Parathyroid adenoma (tissue), 2 donors: Measurements from ENCODE around the gene RAB40C.

Source experiments
- H2AFZ ChIP-seq: fragments of 300-600 bp; sonication (generic); one replicate; pipeline ENCODE4 v1.7.0; 2017; ENCODE audit warnings: antibody characterized with exemption, mild to moderate bottlenecking
- H3K27ac ChIP-seq: fragments of 300-600 bp; sonication (generic); one replicate; pipeline ENCODE4 v1.7.0; 2017
- H3K27me3 ChIP-seq: fragments of 300-600 bp; sonication (generic); one replicate; pipeline ENCODE4 v1.7.0; 2017; ENCODE audit warnings: low read length; ENCODE audit not compliant: control insufficient read depth, insufficient read depth
- H3K36me3 ChIP-seq: fragments of 300-600 bp; sonication (generic); one replicate; pipeline ENCODE4 v1.7.0; 2017; ENCODE audit warnings: low read length; ENCODE audit not compliant: control insufficient read depth, insufficient read depth
- H3K4me1 ChIP-seq: fragments of 300-600 bp; sonication (generic); one replicate; pipeline ENCODE4 v1.7.0; 2017; ENCODE audit warnings: control low read depth
- H3K4me2 ChIP-seq: fragments of 300-600 bp; sonication (generic); one replicate; pipeline ENCODE4 v1.7.0; 2017; ENCODE audit warnings: low read length
- H3K4me3 ChIP-seq: fragments of 300-600 bp; sonication (generic); one replicate; pipeline ENCODE4 v1.7.0; 2017; ENCODE audit warnings: low read depth, low read length
- H3K79me2 ChIP-seq: fragments of 300-600 bp; sonication (generic); one replicate; pipeline ENCODE4 v1.7.0; 2017; ENCODE audit warnings: control low read depth
- H3K9ac ChIP-seq: fragments of 300-600 bp; sonication (generic); one replicate; pipeline ENCODE4 v1.7.0; 2017; ENCODE audit warnings: mild to moderate bottlenecking
- H3K9me3 ChIP-seq: fragments of 300-600 bp; sonication (generic); one replicate; pipeline ENCODE4 v1.7.0; 2017; ENCODE audit warnings: low read length; ENCODE audit not compliant: control insufficient read depth
- CTCF ChIP-seq: fragments of 300-600 bp; sonication (generic); IDR thresholded peaks from one replicate; pipeline ENCODE4 v1.7.0; 2017; ENCODE audit warnings: antibody characterized with exemption, mild to moderate bottlenecking
- donor health status: primary hyperparathyroidism.

The RAB40C gene

GRCh38 chr16:649631-650030, 59.8 kb downstream of the RAB40C start:
- Histone ChIP-seq H3K9ac (peak overlapping the region; percentile 57), H3K4me1 (peaks cover 34% of the 10 kb centered on the region), H3K36me3 (no peaks in the 10 kb centered on the region), H3K27ac (no peak overlapping the region), H3K9me3 (no peaks in the 10 kb centered on the region), H3K79me2 (peaks cover 15% of the 10 kb centered on the region), H3K27me3 (no peaks in the 10 kb centered on the region), H3K4me2 (peak overlapping the region; percentile 85), H2AFZ (peak overlapping the region; percentile 82), H3K4me3 (peak overlapping the region; percentile 53)
- no peak for TF ChIP-seq CTCF

GRCh38 chr16:651844-652243, 62.0 kb downstream of the RAB40C start:
- no peak overlapping the region for H2AFZ ChIP-seq
- no peaks in the 10 kb centered on the region for H3K36me3 ChIP-seq
- no peak overlapping the region for H3K4me2 ChIP-seq
- no peaks in the 10 kb centered on the region for H3K9me3 ChIP-seq
- H3K4me3 ChIP-seq: no peak overlapping the region
- peaks cover under 1% of the 10 kb centered on the region for H3K79me2 ChIP-seq
- H3K4me1 ChIP-seq: peaks cover 20% of the 10 kb centered on the region
- no peak overlapping the region for H3K27ac ChIP-seq
- H3K9ac ChIP-seq: no peak overlapping the region
- no peaks in the 10 kb centered on the region for H3K27me3 ChIP-seq
- TF ChIP-seq CTCF: no peak

GRCh38 chr16:652454-653305, 62.8 kb downstream of the RAB40C start:
- Histone ChIP-seq H3K4me2 (no peak overlapping the region), H3K4me1 (peaks cover 12% of the 10 kb centered on the region), H3K36me3 (no peaks in the 10 kb centered on the region), H3K4me3 (no peak overlapping the region), H3K27me3 (no peaks in the 10 kb centered on the region), H3K27ac (no peak overlapping the region), H2AFZ (no peak overlapping the region), H3K9ac (no peak overlapping the region), H3K79me2 (no peaks in the 10 kb centered on the region), H3K9me3 (no peaks in the 10 kb centered on the region)
- TF ChIP-seq CTCF: no peak

- no peaks in the 10 kb centered on the region for H3K36me3 ChIP-seq
- TF ChIP-seq CTCF: no peak
- H3K27me3 ChIP-seq: no peaks in the 10 kb centered on the region
- no peaks in the 10 kb centered on the region for H3K79me2 ChIP-seq
- H3K27ac ChIP-seq: no peak overlapping the region
- H3K4me1 ChIP-seq: peaks cover 4% of the 10 kb centered on the region
- no peak overlapping the region for H2AFZ ChIP-seq
- no peak overlapping the region for H3K4me3 ChIP-seq
- H3K9me3 ChIP-seq: no peaks in the 10 kb centered on the region
- no peak overlapping the region for H3K9ac ChIP-seq
- H3K4me2 ChIP-seq: no peak overlapping the region
These were observed 64.2 kb downstream of the RAB40C start for GRCh38 chr16:654034-654433.

- peaks cover 4% of the 10 kb centered on the region for H3K4me1 ChIP-seq
- H3K27me3 ChIP-seq: no peaks in the 10 kb centered on the region
- no peak overlapping the region for H3K4me3 ChIP-seq
- H3K36me3 ChIP-seq: no peaks in the 10 kb centered on the region
- H3K9ac ChIP-seq: no peak overlapping the region
- H2AFZ ChIP-seq: no peak overlapping the region
- H3K27ac ChIP-seq: no peak overlapping the region
- H3K9me3 ChIP-seq: no peaks in the 10 kb centered on the region
- H3K79me2 ChIP-seq: no peaks in the 10 kb centered on the region
- H3K4me2 ChIP-seq: no peak overlapping the region
- TF ChIP-seq CTCF: no peak
These were observed 67.6 kb downstream of the RAB40C start for GRCh38 chr16:657487-657886.
